Smooth muscle cell (in vitro differentiated cells): Measurements from ENCODE around the gene ATL2. TPM values are rescaled to one million over a fixed set of nuclear protein-coding genes. Genes with fewer than 3 reads are reported as not detected.
A peak's percentile ranks its signal among the peaks of the same experiment; 100 is the strongest.
"Not testable (repeated sequence)": the region's sequence is repeated elsewhere in the genome, so short reads cannot be mapped to it uniquely, and the experiment has no call there.

Source experiments
- DNase-seq: peaks from one replicate; lab custom pipeline; 2025; ENCODE audit not compliant: unreplicated experiment; lab: John Stamatoyannopoulos, UW
- H2AFZ ChIP-seq: fragments of 200-600 bp; sonication (generic); 2 replicates; pipeline ENCODE4 v1.6.0; 2016; ENCODE audit warnings: antibody characterized with exemption, low read depth, mild to moderate bottlenecking
- H3F3A ChIP-seq: fragments of 200-600 bp; sonication (generic); 2 replicates; pipeline ENCODE4 v1.6.0; 2017; ENCODE audit warnings: antibody characterized with exemption, low read depth
- H3K27ac ChIP-seq: fragments of 200-600 bp; sonication (generic); 2 replicates; pipeline ENCODE4 v1.5.1; 2016; ENCODE audit warnings: low read depth, mild to moderate bottlenecking
- H3K27me3 ChIP-seq: fragments of 200-600 bp; sonication (generic); 2 replicates; pipeline ENCODE4 v1.6.1; 2016; ENCODE audit warnings: low read depth, mild to moderate bottlenecking
- H3K36me3 ChIP-seq: fragments of 200-600 bp; sonication (generic); 2 replicates; pipeline ENCODE4 v1.5.1; 2016; ENCODE audit warnings: low read depth
- H3K4me1 ChIP-seq: fragments of 200-600 bp; sonication (generic); 2 replicates; pipeline ENCODE4 v1.5.1; 2016; ENCODE audit warnings: low read depth
- H3K4me2 ChIP-seq: fragments of 200-600 bp; sonication (generic); 2 replicates; pipeline ENCODE4 v1.6.0; 2016; ENCODE audit warnings: mild to moderate bottlenecking
- H3K4me3 ChIP-seq: fragments of 200-600 bp; sonication (generic); 2 replicates; pipeline ENCODE4 v1.5.1; 2016; ENCODE audit warnings: mild to moderate bottlenecking
- H3K79me2 ChIP-seq: fragments of 200-600 bp; sonication (generic); 2 replicates; pipeline ENCODE4 v1.6.0; 2016; ENCODE audit warnings: low read depth, mild to moderate bottlenecking
- H3K9ac ChIP-seq: fragments of 200-600 bp; sonication (generic); 2 replicates; pipeline ENCODE4 v1.6.0; 2016; ENCODE audit warnings: low read depth
- H3K9me3 ChIP-seq: fragments of 200-600 bp; sonication (generic); replicated peaks from 2 replicates; pipeline ENCODE4 v1.5.1; 2016; ENCODE audit warnings: low read depth
- H4K20me1 ChIP-seq: fragments of 200-600 bp; sonication (generic); 2 replicates; pipeline ENCODE4 v1.6.0; 2016; ENCODE audit warnings: low read depth
- CTCF ChIP-seq: fragments of 200-600 bp; sonication (generic); IDR thresholded peaks from 2 replicates; pipeline ENCODE4 v1.5.1; 2017; ENCODE audit warnings: borderline replicate concordance, mild to moderate bottlenecking, antibody characterized with exemption; ENCODE audit not compliant: insufficient read depth, poor library complexity, severe bottlenecking
- WGBS: methylation state at CpG from one replicate; pipeline ENCODE4 v1.1.7; 2016; ENCODE audit warnings: low lambda C conversion rate; 5-methylcytosine and 5-hydroxymethylcytosine counted together
- polyA plus RNA-seq: library from polyadenylated mRNA; unstranded; fragments of >200 nt; fragmentation: Nextera tagmentation; extraction: Ambion mirVana; gene quantifications from 2 replicates; pipeline ENCODE4 v1.2.1, GENCODE V29; 2016
- total RNA-seq: library from RNA; depleted of rRNA; stranded (reverse); fragments of >200 nt; gene quantifications from 2 replicates; pipeline ENCODE4 v1.2.3, GENCODE V29; 2014

Gene ATL2
- total and polyA plus RNA-seq, 2 experiments from 2014 or later, result 19.9 to 56.7 TPM

DNA sequence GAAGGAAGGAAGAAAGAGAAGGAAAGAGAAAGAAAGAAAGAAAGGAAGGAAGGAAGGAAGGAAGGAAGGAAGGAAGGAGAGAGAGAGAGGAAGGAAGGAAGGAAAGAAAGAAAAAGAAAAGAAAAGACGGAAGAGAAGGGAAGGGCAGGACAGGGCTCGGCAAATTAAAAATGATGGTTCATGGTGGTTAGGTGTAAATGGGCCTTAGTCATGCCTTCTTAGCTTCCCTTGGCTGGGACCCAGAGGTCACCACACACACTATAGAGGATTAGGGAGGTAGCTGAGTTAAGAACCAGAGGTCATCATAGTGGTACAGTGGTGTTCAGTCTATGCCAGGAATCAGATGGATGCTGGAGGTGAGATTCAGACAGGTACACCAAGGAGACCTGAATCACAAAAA, 9.3 kb upstream of the ATL2 start:
- H3K27ac ChIP-seq, result no peak overlapping the region
- no peak overlapping the region for H3K4me3 ChIP-seq
- no peaks in the 10 kb centered on the region for H3F3A ChIP-seq
- H3K9ac ChIP-seq, result no peak overlapping the region
- peaks cover 7% of the 10 kb centered on the region for H3K27me3 ChIP-seq
- H4K20me1 ChIP-seq, result no peaks in the 10 kb centered on the region
- no peaks in the 10 kb centered on the region for H3K4me1 ChIP-seq
- H3K79me2 ChIP-seq, result no peaks in the 10 kb centered on the region
- WGBS, result 78% methylated on average over 2 of the region's 2 CpGs
- no peak overlapping the region for H2AFZ ChIP-seq
- H3K4me2 ChIP-seq, result no peak overlapping the region
- no peaks in the 10 kb centered on the region for H3K9me3 ChIP-seq
- no peaks in the 10 kb centered on the region for H3K36me3 ChIP-seq
- DNase-seq, result no peak
- TF ChIP-seq CTCF, result no peak

GRCh38 chr2:38384338-38384737, 7.3 kb upstream of the ATL2 start:
- H3K9ac ChIP-seq, result no peak overlapping the region
- no peak overlapping the region for H3K4me3 ChIP-seq
- H4K20me1 ChIP-seq, result no peaks in the 10 kb centered on the region
- H3K79me2 ChIP-seq, result no peaks in the 10 kb centered on the region
- peak overlapping the region; percentile 45 for H3K4me2 ChIP-seq
- no peaks in the 10 kb centered on the region for H3K4me1 ChIP-seq
- peaks cover 5% of the 10 kb centered on the region for H3F3A ChIP-seq
- peak overlapping the region; percentile 37 for H3K27ac ChIP-seq
- no peak overlapping the region for H2AFZ ChIP-seq
- no peaks in the 10 kb centered on the region for H3K36me3 ChIP-seq
- no peak for TF ChIP-seq CTCF
- DNase-seq, result no peak
- 55% methylated on average over 3 of the region's 3 CpGs for WGBS
- H3K27me3 ChIP-seq, result no peaks in the 10 kb centered on the region
- H3K9me3 ChIP-seq, result no peaks in the 10 kb centered on the region

DNA sequence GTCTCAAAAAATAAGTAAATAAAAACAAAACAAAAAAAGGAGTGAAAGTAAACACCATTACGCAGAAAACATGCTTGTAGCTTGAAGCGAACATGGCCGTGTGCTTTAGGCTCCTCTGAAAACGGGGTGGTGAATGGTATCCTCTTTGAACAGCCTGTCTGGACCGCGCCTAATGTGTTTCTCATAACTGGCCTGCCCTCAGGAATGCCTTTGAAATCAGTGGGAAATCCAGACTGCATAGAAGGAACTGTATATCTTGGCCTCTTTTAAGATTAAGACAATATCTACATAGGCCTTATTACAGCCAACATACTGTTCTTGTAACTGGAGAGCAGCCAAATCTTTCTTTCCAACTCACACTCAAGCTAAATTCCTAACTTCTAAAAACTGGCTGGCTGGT, 6.7 kb upstream of the ATL2 start:
- H3K27ac ChIP-seq, result peak overlapping the region; percentile 37
- H3K4me3 ChIP-seq, H3K27me3 ChIP-seq, DNase-seq, H3K9me3 ChIP-seq, H3K4me2 ChIP-seq, H3F3A ChIP-seq, H3K36me3 ChIP-seq, H3K4me1 ChIP-seq, H4K20me1 ChIP-seq, H3K9ac ChIP-seq, H3K79me2 ChIP-seq, H2AFZ ChIP-seq: not testable (repeated sequence)
- 31% methylated on average over 6 of the region's 6 CpGs for WGBS

- Histone ChIP-seq H3K9ac (no peak overlapping the region), H3K79me2 (peaks cover under 1% of the 10 kb centered on the region), H3K4me3 (no peak overlapping the region), H4K20me1 (no peaks in the 10 kb centered on the region), H3K4me1 (peaks cover 8% of the 10 kb centered on the region), H3K4me2 (no peak overlapping the region), H3F3A (peaks cover 5% of the 10 kb centered on the region), H3K27ac (no peak overlapping the region), H3K36me3 (no peaks in the 10 kb centered on the region), H2AFZ (no peak overlapping the region), H3K9me3 (no peaks in the 10 kb centered on the region), H3K27me3 (no peaks in the 10 kb centered on the region)
- TF ChIP-seq CTCF, result no peak
- 90% methylated on average over 6 of the region's 6 CpGs for WGBS
- DNase-seq, result no peak
Measured at GRCh38 chr2:38381381-38382143, 4.5 kb upstream of the ATL2 start.
